Measurements from ENCODE around the gene EEFSEC.

The EEFSEC gene

GRCh38 chr3:128174675-128175590, 21.7 kb downstream of the EEFSEC start:
- Histone ChIP-seq H2AK5ac (ENCODE audit: low read length) (no peak overlapping the region), H4K8ac (ENCODE audit: low read depth, low read length) (no peak overlapping the region), H3K23ac (ENCODE audit: low read length) (no peak overlapping the region), H4K5ac (ENCODE audit: low read length) (no peak overlapping the region), H3K56ac (ENCODE audit: low read length) (no peak overlapping the region), H3K36me3 (ENCODE audit: control insufficient read depth, insufficient read depth, low read length) (no peaks in the 10 kb centered on the region), H3K9ac (ENCODE audit: low read length) (no peak overlapping the region), H3K27me3 (ENCODE audit: insufficient read depth, low read length, poor library complexity) (no peaks in the 10 kb centered on the region), H3K79me1 (ENCODE audit: low read length) (no peaks in the 10 kb centered on the region), H2BK15ac (replicated peaks; ENCODE audit: low read depth) (no peak overlapping the region), H3K18ac (ENCODE audit: low read length) (no peak overlapping the region), H3K27ac (ENCODE audit: low read depth, low read length) (no peak overlapping the region), H2BK120ac (ENCODE audit: low read depth, low read length) (no peak overlapping the region), H3K79me2 (ENCODE audit: control insufficient read depth, insufficient read depth, low read length) (no peaks in the 10 kb centered on the region), H3K4me1 (ENCODE audit: control insufficient read depth, low read depth, low read length) (peaks cover 5% of the 10 kb centered on the region), H2BK5ac (ENCODE audit: low read length) (no peak overlapping the region), H3K4me2 (ENCODE audit: low read length) (no peak overlapping the region), H3K4me3 (ENCODE audit: low read length) (no peak overlapping the region), H3K4ac (ENCODE audit: low read depth, low read length) (no peak overlapping the region)
- whole genome bisulfite sequencing (ENCODE audit: extremely low coverage, insufficient coverage, low lambda C conversion rate) = no CpG with 5 or more reads among the region's 9 CpGs
- DNase-seq = no peak

- no peak overlapping the region for H3K9ac ChIP-seq (ENCODE audit: low read length)
- H3K4ac ChIP-seq (ENCODE audit: low read depth, low read length) = no peak overlapping the region
- no peak overlapping the region for H3K23ac ChIP-seq (ENCODE audit: low read length)
- H2BK5ac ChIP-seq (ENCODE audit: low read length) = no peak overlapping the region
- no peak overlapping the region for H2AK5ac ChIP-seq (ENCODE audit: low read length)
- no peak overlapping the region for H2BK15ac ChIP-seq (replicated peaks; ENCODE audit: low read depth)
- no peak overlapping the region for H3K27ac ChIP-seq (ENCODE audit: low read depth, low read length)
- no peak overlapping the region for H3K18ac ChIP-seq (ENCODE audit: low read length)
- no peak overlapping the region for H3K4me3 ChIP-seq (ENCODE audit: low read length)
- H3K36me3 ChIP-seq (ENCODE audit: control insufficient read depth, insufficient read depth, low read length) = no peaks in the 10 kb centered on the region
- WGBS (ENCODE audit: extremely low coverage, insufficient coverage, low lambda C conversion rate) = 100% methylated on average over 1 of the region's 5 CpGs
- no peak overlapping the region for H3K56ac ChIP-seq (ENCODE audit: low read length)
- no peaks in the 10 kb centered on the region for H3K27me3 ChIP-seq (ENCODE audit: insufficient read depth, low read length, poor library complexity)
- H3K4me1 ChIP-seq (ENCODE audit: control insufficient read depth, low read depth, low read length) = peaks cover 5% of the 10 kb centered on the region
- no peak for DNase-seq
- no peaks in the 10 kb centered on the region for H3K79me1 ChIP-seq (ENCODE audit: low read length)
- no peak overlapping the region for H3K4me2 ChIP-seq (ENCODE audit: low read length)
- no peaks in the 10 kb centered on the region for H3K79me2 ChIP-seq (ENCODE audit: control insufficient read depth, insufficient read depth, low read length)
- no peak overlapping the region for H4K5ac ChIP-seq (ENCODE audit: low read length)
- H4K8ac ChIP-seq (ENCODE audit: low read depth, low read length) = no peak overlapping the region
- H2BK120ac ChIP-seq (ENCODE audit: low read depth, low read length) = no peak overlapping the region
These were observed 22.5 kb downstream of the EEFSEC start for GRCh38 chr3:128175768-128176167.

GRCh38 chr3:128176276-128176833, 23.1 kb downstream of the EEFSEC start:
- H2BK5ac ChIP-seq (ENCODE audit: low read length) = no peak overlapping the region
- H3K79me2 ChIP-seq (ENCODE audit: control insufficient read depth, insufficient read depth, low read length) = no peaks in the 10 kb centered on the region
- no CpG with 5 or more reads among the region's 6 CpGs for WGBS (ENCODE audit: extremely low coverage, insufficient coverage, low lambda C conversion rate)
- H3K56ac ChIP-seq (ENCODE audit: low read length) = no peak overlapping the region
- peaks cover 5% of the 10 kb centered on the region for H3K4me1 ChIP-seq (ENCODE audit: control insufficient read depth, low read depth, low read length)
- no peak overlapping the region for H2AK5ac ChIP-seq (ENCODE audit: low read length)
- H3K36me3 ChIP-seq (ENCODE audit: control insufficient read depth, insufficient read depth, low read length) = no peaks in the 10 kb centered on the region
- H3K27me3 ChIP-seq (ENCODE audit: insufficient read depth, low read length, poor library complexity) = no peaks in the 10 kb centered on the region
- H3K4ac ChIP-seq (ENCODE audit: low read depth, low read length) = no peak overlapping the region
- H3K27ac ChIP-seq (ENCODE audit: low read depth, low read length) = no peak overlapping the region
- no peak overlapping the region for H4K8ac ChIP-seq (ENCODE audit: low read depth, low read length)
- H3K4me3 ChIP-seq (ENCODE audit: low read length) = no peak overlapping the region
- H2BK15ac ChIP-seq (replicated peaks; ENCODE audit: low read depth) = no peak overlapping the region
- H3K79me1 ChIP-seq (ENCODE audit: low read length) = no peaks in the 10 kb centered on the region
- no peak overlapping the region for H3K18ac ChIP-seq (ENCODE audit: low read length)
- H3K4me2 ChIP-seq (ENCODE audit: low read length) = no peak overlapping the region
- no peak overlapping the region for H2BK120ac ChIP-seq (ENCODE audit: low read depth, low read length)
- H3K9ac ChIP-seq (ENCODE audit: low read length) = no peak overlapping the region
- no peak overlapping the region for H3K23ac ChIP-seq (ENCODE audit: low read length)
- no peak overlapping the region for H4K5ac ChIP-seq (ENCODE audit: low read length)
- no peak for DNase-seq

- no peaks in the 10 kb centered on the region for H3K79me2 ChIP-seq (ENCODE audit: control insufficient read depth, insufficient read depth, low read length)
- no peak overlapping the region for H3K18ac ChIP-seq (ENCODE audit: low read length)
- no peaks in the 10 kb centered on the region for H3K27me3 ChIP-seq (ENCODE audit: insufficient read depth, low read length, poor library complexity)
- no peak overlapping the region for H4K8ac ChIP-seq (ENCODE audit: low read depth, low read length)
- H4K5ac ChIP-seq (ENCODE audit: low read length) = no peak overlapping the region
- H2BK15ac ChIP-seq (replicated peaks; ENCODE audit: low read depth) = no peak overlapping the region
- H3K23ac ChIP-seq (ENCODE audit: low read length) = no peak overlapping the region
- H3K4me1 ChIP-seq (ENCODE audit: control insufficient read depth, low read depth, low read length) = peaks cover 5% of the 10 kb centered on the region
- no peak overlapping the region for H3K4ac ChIP-seq (ENCODE audit: low read depth, low read length)
- no peak overlapping the region for H3K27ac ChIP-seq (ENCODE audit: low read depth, low read length)
- no peak overlapping the region for H2BK120ac ChIP-seq (ENCODE audit: low read depth, low read length)
- H3K4me3 ChIP-seq (ENCODE audit: low read length) = no peak overlapping the region
- H3K36me3 ChIP-seq (ENCODE audit: control insufficient read depth, insufficient read depth, low read length) = no peaks in the 10 kb centered on the region
- no peak overlapping the region for H2AK5ac ChIP-seq (ENCODE audit: low read length)
- DNase-seq = no peak
- no peak overlapping the region for H2BK5ac ChIP-seq (ENCODE audit: low read length)
- no peak overlapping the region for H3K4me2 ChIP-seq (ENCODE audit: low read length)
- WGBS (ENCODE audit: extremely low coverage, insufficient coverage, low lambda C conversion rate) = no CpG with 5 or more reads among the region's 2 CpGs
- H3K56ac ChIP-seq (ENCODE audit: low read length) = no peak overlapping the region
- no peaks in the 10 kb centered on the region for H3K79me1 ChIP-seq (ENCODE audit: low read length)
- H3K9ac ChIP-seq (ENCODE audit: low read length) = no peak overlapping the region
These were observed 24.6 kb downstream of the EEFSEC start for GRCh38 chr3:128177865-128178264.

- H3K9ac ChIP-seq (ENCODE audit: low read length) = no peak overlapping the region
These were observed 25.7 kb downstream of the EEFSEC start for GRCh38 chr3:128178782-128179483.

More at GRCh38 chr3:128178782-128179483, 25.7 kb downstream of the EEFSEC start:
- Histone ChIP-seq H3K18ac (ENCODE audit: low read length) (no peak overlapping the region), H3K27me3 (ENCODE audit: insufficient read depth, low read length, poor library complexity) (no peaks in the 10 kb centered on the region), H4K8ac (ENCODE audit: low read depth, low read length) (no peak overlapping the region), H3K56ac (ENCODE audit: low read length) (no peak overlapping the region), H3K79me1 (ENCODE audit: low read length) (no peaks in the 10 kb centered on the region), H2BK5ac (ENCODE audit: low read length) (no peak overlapping the region), H3K4me1 (ENCODE audit: control insufficient read depth, low read depth, low read length) (peaks cover 5% of the 10 kb centered on the region), H3K23ac (ENCODE audit: low read length) (no peak overlapping the region), H3K36me3 (ENCODE audit: control insufficient read depth, insufficient read depth, low read length) (no peaks in the 10 kb centered on the region), H3K27ac (ENCODE audit: low read depth, low read length) (no peak overlapping the region), H4K5ac (ENCODE audit: low read length) (no peak overlapping the region), H2AK5ac (ENCODE audit: low read length) (no peak overlapping the region), H3K4ac (ENCODE audit: low read depth, low read length) (no peak overlapping the region), H2BK120ac (ENCODE audit: low read depth, low read length) (no peak overlapping the region), H2BK15ac (replicated peaks; ENCODE audit: low read depth) (no peak overlapping the region), H3K4me2 (ENCODE audit: low read length) (no peak overlapping the region), H3K79me2 (ENCODE audit: control insufficient read depth, insufficient read depth, low read length) (no peaks in the 10 kb centered on the region), H3K4me3 (ENCODE audit: low read length) (no peak overlapping the region)
- no peak for DNase-seq
- WGBS (ENCODE audit: extremely low coverage, insufficient coverage, low lambda C conversion rate) = no CpG with 5 or more reads among the region's 4 CpGs

All from mesendoderm (in vitro differentiated cells).